Sigmoid colon (tissue), 4 donors: ENCODE results near the gene IRAK1.

Source experiments
- CTCF ChIP-seq, 4 experiments: fragments of 450-650 bp in 3 of 4; fragments of 200-600 bp in 1 of 4; IDR thresholded peaks; one replicate each; pipeline ENCODE4 v1.5.1; 2016 to 2019; ENCODE audit warnings: antibody characterized with exemption in 4 of 4, mild to moderate bottlenecking in 3 of 4, moderate library complexity in 2 of 4
- POLR2A ChIP-seq, 2 donors: fragments of 450-650 bp; IDR thresholded peaks; one replicate each; pipeline ENCODE4 v1.6.1; 2016; ENCODE audit warnings: antibody characterized with exemption in 2 of 2, mild to moderate bottlenecking in 2 of 2, moderate library complexity in 2 of 2
- POLR2AphosphoS5 ChIP-seq, 4 donors: sonication (generic); formaldehyde crosslinking; IDR thresholded peaks; one replicate each; pipeline ENCODE4 v1.6.1; 2017; ENCODE audit warnings: antibody characterized with exemption in 4 of 4

- no peak for TF ChIP-seq CTCF (IDR thresholded peaks at IDR 0.05)
- TF ChIP-seq POLR2AphosphoS5 (IDR thresholded peaks at IDR 0.05): no peak
- no peak for TF ChIP-seq POLR2A (IDR thresholded peaks at IDR 0.05)
Measured at GRCh38 chrX:154040863-154041262, 21.2 kb upstream of the IRAK1 start.
